Spleen (tissue), 7 donors: Measurements from ENCODE around the gene SDK1.

Experiments used
- POLR2A ChIP-seq, 3 donors: fragments of 450-650 bp; IDR thresholded peaks; one replicate each; pipeline ENCODE4 v1.5.1; 2017; ENCODE audit warnings: antibody characterized with exemption in 3 of 3, mild to moderate bottlenecking in 1 of 3
- TF ChIP-seq, protein P1 (sequence below), 11 experiments: fragments of 200-600 bp in 7 of 11; fragments of 450-650 bp in 4 of 11; sonication (generic) in 4 of 11; IDR thresholded peaks in 8 of 11; conservative IDR thresholded peaks in 3 of 11; 1 replicate in 7 of 11; 2 replicates in 4 of 11; pipeline versions ENCODE4 v1.4.0 to v1.8.0; 2016 to 2021; ENCODE audit warnings: antibody characterized with exemption in 11 of 11, inconsistent platforms in 4 of 11, mild to moderate bottlenecking in 1 of 11
- donor health status: DM: no; HTN: no; CAD: no; lungs with moderate emphysema.
- donor health status: DM: no; HTN: no; CAD: no.
- donor health status: DM: no; HTN: no; CAD: no.

DNA sequence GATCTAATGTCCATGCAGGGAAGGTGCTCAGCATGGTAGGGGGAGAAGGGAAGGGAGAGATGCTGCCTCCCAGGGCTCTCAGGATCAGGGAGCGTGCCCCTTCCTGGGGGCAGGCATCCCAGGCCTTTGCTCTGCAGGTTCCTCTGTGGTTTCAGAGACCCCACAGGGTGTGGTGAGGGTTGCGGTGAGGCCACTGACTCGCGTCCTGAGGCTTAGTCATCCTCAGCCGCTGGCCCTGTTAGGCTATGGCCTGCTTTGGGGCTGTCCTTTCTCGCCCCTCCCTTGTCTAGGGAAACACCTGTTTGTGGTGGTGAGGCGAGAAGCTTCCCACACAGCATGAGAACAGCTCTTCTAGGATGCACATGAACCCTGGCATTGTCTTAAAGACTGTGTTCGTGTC lies 822.8 kb downstream of the SDK1 start:
- TF ChIP-seq, protein P1, sequence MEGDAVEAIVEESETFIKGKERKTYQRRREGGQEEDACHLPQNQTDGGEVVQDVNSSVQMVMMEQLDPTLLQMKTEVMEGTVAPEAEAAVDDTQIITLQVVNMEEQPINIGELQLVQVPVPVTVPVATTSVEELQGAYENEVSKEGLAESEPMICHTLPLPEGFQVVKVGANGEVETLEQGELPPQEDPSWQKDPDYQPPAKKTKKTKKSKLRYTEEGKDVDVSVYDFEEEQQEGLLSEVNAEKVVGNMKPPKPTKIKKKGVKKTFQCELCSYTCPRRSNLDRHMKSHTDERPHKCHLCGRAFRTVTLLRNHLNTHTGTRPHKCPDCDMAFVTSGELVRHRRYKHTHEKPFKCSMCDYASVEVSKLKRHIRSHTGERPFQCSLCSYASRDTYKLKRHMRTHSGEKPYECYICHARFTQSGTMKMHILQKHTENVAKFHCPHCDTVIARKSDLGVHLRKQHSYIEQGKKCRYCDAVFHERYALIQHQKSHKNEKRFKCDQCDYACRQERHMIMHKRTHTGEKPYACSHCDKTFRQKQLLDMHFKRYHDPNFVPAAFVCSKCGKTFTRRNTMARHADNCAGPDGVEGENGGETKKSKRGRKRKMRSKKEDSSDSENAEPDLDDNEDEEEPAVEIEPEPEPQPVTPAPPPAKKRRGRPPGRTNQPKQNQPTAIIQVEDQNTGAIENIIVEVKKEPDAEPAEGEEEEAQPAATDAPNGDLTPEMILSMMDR (IDR thresholded peaks at IDR 0.05 in 8 of 11, conservative IDR thresholded peaks at IDR 0.05 in 3 of 11): no peak
- no peak for TF ChIP-seq POLR2A (IDR thresholded peaks at IDR 0.05)
